HG03025 (cell line): Measurements from ENCODE around the gene OSBPL5.

Experiments used
- ATAC-seq: cut with Tn5 transposase; IDR thresholded peaks from one replicate; pipeline ENCODE4 v1.9.1; 2021; ENCODE audit warnings: mild to moderate bottlenecking, moderate library complexity; ENCODE audit not compliant: unreplicated experiment, low FRiP score

The OSBPL5 gene

DNA sequence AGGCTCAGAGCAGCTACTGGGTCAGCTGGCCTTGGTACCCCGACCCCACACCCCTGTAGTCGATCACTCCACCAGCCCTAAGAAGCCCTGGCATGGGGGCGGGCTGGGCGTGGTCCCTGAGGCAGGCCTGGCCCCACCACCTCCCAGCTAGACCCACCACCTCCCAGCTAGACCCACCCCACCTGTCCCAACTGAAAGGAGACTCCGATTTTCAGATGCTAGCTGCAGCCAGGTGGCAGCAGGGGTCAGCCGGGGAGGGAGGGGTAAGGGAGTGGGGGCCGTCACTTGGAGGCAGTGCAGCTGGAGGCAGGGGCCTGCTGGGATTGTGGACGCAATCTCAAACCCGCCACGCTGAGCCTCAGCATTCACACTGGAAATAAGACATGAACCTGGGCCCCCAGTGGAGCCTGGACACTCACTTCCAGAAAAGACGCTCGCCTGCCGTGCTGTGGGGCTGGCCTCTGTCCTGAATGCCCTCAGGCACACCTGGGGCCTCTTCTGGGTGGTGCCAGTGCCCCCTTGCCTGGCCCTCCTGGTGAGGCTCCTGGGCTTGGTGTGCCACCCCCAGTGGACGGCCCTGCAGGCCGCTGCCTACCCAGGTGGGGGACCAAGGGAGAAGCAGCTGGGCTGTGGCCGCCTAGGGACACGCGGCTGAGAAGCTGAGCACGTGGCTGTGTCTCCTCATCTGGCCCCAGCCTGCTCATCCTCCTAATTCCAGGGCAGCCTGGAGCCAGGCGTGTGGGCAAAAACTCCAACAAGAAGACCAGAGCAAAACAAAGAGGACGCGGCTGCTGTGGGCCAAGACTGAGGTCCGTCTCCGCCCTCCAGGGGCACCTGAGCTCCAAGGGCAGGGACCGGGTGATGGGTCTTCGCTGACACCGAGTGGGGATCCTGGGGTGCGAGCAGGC is 26.7 kb downstream of the OSBPL5 start:
- ATAC-seq: no peak

GRCh38 chr11:3137486-3138177 is 27.5 kb downstream of the OSBPL5 start:
- ATAC-seq: no peak

GRCh38 chr11:3136546-3137455 is 28.3 kb downstream of the OSBPL5 start:
- ATAC-seq: no peak

DNA sequence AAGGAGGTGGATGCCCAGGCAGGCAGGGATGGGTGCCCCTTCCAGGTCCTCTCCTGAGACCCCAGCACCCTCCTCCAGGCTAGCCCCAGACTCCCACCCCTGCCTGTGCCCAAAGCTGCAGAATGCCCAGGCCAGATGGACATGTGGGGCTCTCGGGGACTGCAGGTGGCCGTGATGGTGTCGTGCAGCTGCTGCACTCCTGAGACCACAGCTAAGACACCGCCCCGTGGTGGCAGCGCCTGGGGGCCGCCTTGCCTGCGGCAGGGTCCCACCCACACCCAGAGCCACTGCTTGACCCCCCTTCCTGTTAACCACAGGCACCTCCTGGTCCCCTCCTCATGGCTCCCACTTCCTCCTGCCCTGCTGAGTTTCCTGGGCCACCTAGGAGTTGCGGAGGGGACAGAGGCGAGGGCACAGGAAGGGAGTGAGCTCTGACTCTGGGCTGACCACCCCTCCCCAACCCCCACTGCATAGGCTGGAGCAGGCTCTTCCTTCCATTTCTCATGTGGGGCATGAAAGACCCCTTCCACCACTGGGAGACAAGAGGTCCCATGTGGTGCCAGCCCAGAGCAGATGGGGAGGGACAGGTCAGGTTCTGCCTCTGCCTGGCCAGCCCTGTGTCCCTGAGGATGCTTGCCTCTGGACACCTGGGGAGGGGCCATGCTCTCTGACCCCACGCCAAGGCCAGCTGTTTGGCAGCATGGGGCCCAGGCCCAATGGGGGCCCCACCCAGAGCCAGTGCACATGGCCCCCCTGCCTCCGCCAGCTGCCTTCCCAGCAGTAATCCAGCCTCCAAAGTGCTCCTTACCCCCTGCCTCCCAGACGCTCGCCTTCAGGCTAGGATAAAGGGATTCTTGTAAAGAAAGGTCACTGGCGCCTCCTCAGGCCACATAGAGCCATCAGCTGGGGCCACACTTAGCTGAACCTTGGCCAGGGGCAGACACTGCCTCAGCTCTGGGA is 29.3 kb downstream of the OSBPL5 start:
- ATAC-seq: no peak

DNA sequence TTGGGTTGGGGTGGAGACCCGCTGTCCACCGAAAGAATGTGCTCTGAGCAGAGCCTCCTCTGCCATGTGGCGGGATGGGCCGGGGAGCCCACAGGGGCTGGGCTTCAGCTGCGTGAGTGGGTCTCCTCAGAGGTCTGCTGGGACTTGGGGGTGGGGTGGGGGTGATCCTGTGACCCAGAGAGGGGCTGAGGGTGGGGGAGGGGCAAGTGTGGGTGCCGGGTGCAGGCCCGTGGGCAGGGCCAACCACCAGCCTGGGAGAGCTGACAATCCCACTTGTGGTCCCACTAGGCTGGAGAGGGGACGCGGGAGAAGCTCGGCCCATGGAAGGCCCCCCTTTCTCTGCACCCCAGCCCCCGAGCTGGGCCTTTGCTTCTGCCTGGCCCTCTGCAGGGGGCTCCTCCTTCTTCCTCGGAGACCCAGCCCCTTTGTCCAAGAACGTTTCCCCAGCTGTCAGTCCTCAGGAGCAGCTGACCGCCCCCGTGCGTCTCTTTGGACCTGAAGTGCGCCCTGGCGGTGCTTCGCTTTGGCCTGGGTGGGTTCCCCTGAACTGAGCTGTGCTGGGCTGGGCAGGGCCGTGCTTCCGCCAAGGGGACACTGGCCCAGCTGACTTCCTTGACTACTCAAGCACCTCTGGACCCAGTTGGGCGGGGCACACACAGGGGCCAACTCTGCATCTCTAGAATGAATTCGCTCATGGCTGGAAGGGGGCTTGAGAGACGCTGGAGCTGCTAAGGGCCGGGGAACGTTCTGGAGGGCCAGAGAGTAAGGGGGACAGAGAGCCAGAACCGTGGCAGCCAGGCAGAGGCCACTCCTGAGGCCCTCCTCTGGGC is 30.2 kb downstream of the OSBPL5 start:
- no peak for ATAC-seq

GRCh38 chr11:3134218-3134621 is 30.9 kb downstream of the OSBPL5 start:
- ATAC-seq: no peak

GRCh38 chr11:3133261-3134217 is 31.6 kb downstream of the OSBPL5 start:
- no peak for ATAC-seq

- no peak for ATAC-seq
These were observed 32.3 kb downstream of the OSBPL5 start for GRCh38 chr11:3132831-3133260.

GRCh38 chr11:3132271-3132781 is 32.8 kb downstream of the OSBPL5 start:
- ATAC-seq: no peak

DNA sequence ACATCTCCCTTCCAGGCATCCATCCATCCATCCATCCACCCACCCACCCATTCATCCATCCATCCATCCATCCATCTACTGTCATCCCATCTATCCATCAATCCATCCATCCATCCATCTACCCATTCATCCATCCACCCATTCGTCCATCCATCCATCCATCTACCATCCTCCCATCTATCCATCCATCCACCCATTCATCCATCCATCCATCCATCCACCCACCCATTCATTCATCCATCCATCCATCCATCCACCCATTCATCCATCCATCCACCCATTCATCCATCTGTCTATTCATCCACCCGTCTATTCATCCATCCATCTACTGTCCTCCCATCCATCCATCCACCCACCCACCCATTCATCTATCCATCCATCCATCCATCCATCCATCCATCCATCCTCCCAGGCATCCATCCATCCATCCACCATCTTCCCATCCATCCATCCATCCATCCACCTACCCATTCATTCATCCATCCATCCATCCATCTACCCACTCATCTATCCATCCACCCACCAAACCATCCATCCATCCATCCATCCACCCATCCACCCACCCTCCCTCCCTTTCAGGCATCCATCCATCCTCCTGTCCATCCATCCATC is 33.7 kb downstream of the OSBPL5 start:
- ATAC-seq: no peak

DNA sequence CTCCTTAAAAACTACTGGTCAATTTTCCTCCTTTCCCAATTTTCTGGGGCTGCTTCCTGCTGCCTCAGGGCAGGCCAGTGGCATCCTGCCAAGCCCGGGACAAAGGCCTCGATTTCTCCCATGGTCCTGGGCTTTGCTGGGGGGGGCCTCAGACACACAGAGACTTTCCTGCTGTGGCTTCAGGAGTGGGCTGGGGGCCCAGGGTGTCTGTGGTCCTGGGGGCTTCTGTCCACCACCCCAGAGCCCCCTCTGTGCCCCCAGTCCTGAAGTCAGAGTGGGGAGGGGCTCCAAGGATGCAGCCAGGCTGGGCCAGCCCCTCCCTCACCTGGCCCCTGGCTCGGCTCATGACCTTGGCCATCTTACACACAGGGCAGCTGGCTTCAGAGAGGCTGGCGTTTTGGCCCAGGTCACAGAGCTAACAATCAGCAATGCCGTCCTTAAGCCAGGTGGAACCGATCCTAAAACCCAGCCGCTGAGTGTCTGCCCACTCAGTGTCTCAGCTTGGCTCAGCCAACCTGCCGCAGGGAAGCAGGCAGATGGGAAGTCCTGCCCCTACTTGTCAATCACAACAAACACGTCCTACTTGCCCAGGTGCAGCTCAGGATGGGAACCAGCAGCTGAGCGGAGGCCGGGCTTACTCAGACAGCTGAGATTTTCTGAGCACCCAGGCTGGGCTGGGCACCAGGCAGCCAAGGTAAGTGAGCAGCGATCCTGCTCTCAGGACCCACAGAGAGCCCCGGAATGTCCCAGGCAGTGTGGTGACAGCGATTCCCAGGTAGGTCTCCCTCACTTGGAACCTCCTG is 34.6 kb downstream of the OSBPL5 start:
- no peak for ATAC-seq

- no peak for ATAC-seq
These were observed 35.4 kb downstream of the OSBPL5 start for GRCh38 chr11:3129591-3130268.

- ATAC-seq: no peak
These were observed 35.9 kb downstream of the OSBPL5 start for GRCh38 chr11:3129181-3129590.

DNA sequence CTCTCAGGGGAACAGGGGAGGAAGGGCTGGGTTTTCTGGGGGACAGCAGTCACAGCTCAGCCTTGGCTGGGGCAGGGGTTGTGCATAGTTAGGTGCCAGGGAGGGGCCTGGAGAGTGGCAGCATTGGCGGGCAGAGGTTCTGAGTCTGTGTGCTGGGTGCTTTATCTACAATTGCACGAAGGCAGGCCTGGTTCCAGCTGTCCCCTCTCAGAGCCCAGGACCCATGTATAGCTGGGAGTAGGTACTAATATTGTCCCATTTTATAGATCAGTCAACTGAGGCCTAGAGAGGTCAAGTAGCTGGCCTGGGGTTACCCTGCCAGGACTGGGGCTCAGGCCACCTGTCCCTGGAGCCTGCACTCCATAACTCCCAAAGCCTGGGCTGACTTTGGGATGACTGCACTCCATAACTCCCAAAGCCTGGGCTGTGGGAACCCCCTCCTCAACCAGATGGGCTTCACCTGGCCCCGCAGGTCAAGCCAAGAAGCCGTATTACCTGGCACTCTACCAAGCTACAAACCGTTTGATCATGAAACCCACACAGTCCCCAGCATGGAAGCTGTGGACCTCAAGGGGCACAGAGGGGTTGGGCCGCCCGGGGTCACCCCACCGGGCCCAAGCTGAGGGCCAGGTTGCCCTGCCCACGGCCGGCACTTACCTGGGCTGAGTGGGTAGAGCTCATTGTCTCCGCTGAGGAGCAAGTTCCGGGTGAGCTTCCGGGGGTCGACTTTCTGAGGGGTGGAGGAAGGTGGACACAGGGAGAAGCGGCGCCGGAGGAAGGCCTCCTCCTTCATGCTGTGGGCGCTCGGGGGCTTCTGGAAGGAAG is 36.5 kb downstream of the OSBPL5 start:
- ATAC-seq: no peak
